IMR-90 (cell line): ENCODE results near the gene TCF7L2. TPM values are rescaled to one million over a fixed set of nuclear protein-coding genes. Genes with fewer than 3 reads are reported as not detected.

Experiments
- ATAC-seq: fragments of 200-7000 bp; cut with Tn5 transposase; 2 replicates; pipeline ENCODE4 v1.9.1; 2020; ENCODE audit warnings: low read depth, mild to moderate bottlenecking, moderate library complexity
- BruUV-seq: library from RNA; stranded (reverse); fragments of 400-500 nt; replicated peaks from 2 replicates; lab custom pipeline; 2021; lab: Mats Ljungman, UMichigan
- CTCF ChIA-PET: fragments of 300-600 bp; formaldehyde crosslinking; extraction: SDS; loops from one replicate; lab custom pipeline; 2021; ENCODE audit warnings: antibody characterized with exemption; lab: Yijun Ruan, JAX
- POLR2A ChIA-PET: fragments of 300-600 bp; sonication (Branson Sonifier 250); formaldehyde crosslinking; loops from one replicate; lab custom pipeline; 2022; ENCODE audit warnings: antibody characterized with exemption; ENCODE audit not compliant: unreplicated experiment; lab: Charles Lee
- DNase-seq: peaks from one replicate; pipeline ENCODE4 v3.0.0; 2013
- H2AFZ ChIP-seq: replicated peaks from 2 replicates; pipeline ENCODE3; 2013; ENCODE audit warnings: low read length, mild to moderate bottlenecking; ENCODE audit not compliant: poor library complexity
- H2AK5ac ChIP-seq: 2 replicates; pipeline ENCODE4 v1.6.1; 2013; ENCODE audit warnings: low read depth, low read length, inconsistent platforms
- H2AK9ac ChIP-seq: replicated peaks from 2 replicates; pipeline ENCODE3; 2013; ENCODE audit warnings: mild to moderate bottlenecking, low read depth, low read length, moderate library complexity; ENCODE audit not compliant: poor library complexity
- H2BK120ac ChIP-seq: 2 replicates; pipeline ENCODE4 v1.6.1; 2013; ENCODE audit warnings: low read depth, low read length, inconsistent platforms
- H2BK15ac ChIP-seq: 3 replicates; pipeline ENCODE4 v1.6.1; 2013; ENCODE audit warnings: low read depth, low read length, inconsistent platforms
- H2BK20ac ChIP-seq: 2 replicates; pipeline ENCODE4 v1.6.1; 2013; ENCODE audit warnings: low read depth, mild to moderate bottlenecking, inconsistent platforms, low read length, moderate library complexity
- H2BK5ac ChIP-seq: 2 replicates; pipeline ENCODE4 v1.6.1; 2013; ENCODE audit warnings: mild to moderate bottlenecking, low read depth, low read length, inconsistent platforms; ENCODE audit not compliant: poor library complexity, severe bottlenecking
- H3K14ac ChIP-seq: replicated peaks from 2 replicates; pipeline ENCODE4 v1.6.1; 2013; ENCODE audit warnings: low read depth, low read length, inconsistent platforms
- H3K18ac ChIP-seq: 2 replicates; pipeline ENCODE4 v1.6.1; 2013; ENCODE audit warnings: low read depth, low read length, control low read depth
- H3K23ac ChIP-seq: 2 replicates; pipeline ENCODE4 v1.6.1; 2013; ENCODE audit warnings: low read depth, low read length, inconsistent platforms
- H3K27ac ChIP-seq: 2 replicates; pipeline ENCODE4 v1.5.1; 2013; ENCODE audit warnings: mild to moderate bottlenecking, control low read depth, low read length; ENCODE audit not compliant: insufficient read depth
- H3K27me3 ChIP-seq: 2 replicates; pipeline ENCODE4 v1.6.1; 2013; ENCODE audit warnings: low read length; ENCODE audit not compliant: control insufficient read depth, insufficient read depth
- H3K36me3 ChIP-seq: 2 replicates; pipeline ENCODE4 v1.6.1; 2013; ENCODE audit warnings: low read length, mixed read lengths; ENCODE audit not compliant: control insufficient read depth, insufficient read depth
- H3K4ac ChIP-seq: 2 replicates; pipeline ENCODE4 v1.6.1; 2013; ENCODE audit warnings: low read depth, low read length, inconsistent platforms
- H3K4me1 ChIP-seq: 2 replicates; pipeline ENCODE4 v1.6.1; 2013; ENCODE audit warnings: low read length, mixed read lengths; ENCODE audit not compliant: control insufficient read depth, insufficient read depth
- H3K4me2 ChIP-seq: 2 replicates; pipeline ENCODE4 v1.6.1; 2013; ENCODE audit warnings: low read depth, mild to moderate bottlenecking, control low read depth, low read length, moderate library complexity
- H3K4me3 ChIP-seq: 2 replicates; pipeline ENCODE4 v1.5.1; 2013; ENCODE audit warnings: low read depth, mild to moderate bottlenecking, control low read depth, low read length, moderate library complexity; ENCODE audit not compliant: insufficient read depth
- H3K56ac ChIP-seq: 2 replicates; pipeline ENCODE4 v1.6.1; 2013; ENCODE audit warnings: low read length, inconsistent platforms; ENCODE audit not compliant: insufficient read depth; ENCODE audit errors: extremely low read depth
- H3K79me1 ChIP-seq, 2 experiments: 2 replicates each; pipeline ENCODE4 v1.6.1; 2013; ENCODE audit warnings: low read length in 2 of 2, inconsistent platforms in 1 of 2, low read depth in 1 of 2
- H3K9ac ChIP-seq: 2 replicates; pipeline ENCODE4 v1.6.1; 2013; ENCODE audit warnings: low read depth, low read length, control low read depth
- H3K9me1 ChIP-seq: 2 replicates; pipeline ENCODE4 v1.6.1; 2013; ENCODE audit warnings: low read length, inconsistent platforms; ENCODE audit not compliant: insufficient read depth
- H3K9me3 ChIP-seq: 2 replicates; pipeline ENCODE4 v1.6.1; 2013; ENCODE audit warnings: low read length; ENCODE audit not compliant: control insufficient read depth, insufficient read depth
- H4K20me1 ChIP-seq: 2 replicates; pipeline ENCODE4 v1.6.1; 2013; ENCODE audit warnings: low read length, inconsistent platforms; ENCODE audit not compliant: insufficient read depth
- H4K5ac ChIP-seq: 2 replicates; pipeline ENCODE4 v1.6.1; 2013; ENCODE audit warnings: mild to moderate bottlenecking, low read depth, low read length, control low read depth
- H4K8ac ChIP-seq, 2 experiments: 2 replicates each; pipeline ENCODE4 v1.6.1; 2013; ENCODE audit warnings: low read depth in 2 of 2, low read length in 2 of 2, control low read depth in 1 of 2, inconsistent platforms in 1 of 2
- H4K91ac ChIP-seq: 2 replicates; pipeline ENCODE4 v1.6.1; 2013; ENCODE audit warnings: low read depth, low read length, inconsistent platforms; ENCODE audit not compliant: insufficient read depth
- BHLHE40 ChIP-seq: fragments of 150-350 bp; IDR thresholded peaks from 2 replicates; pipeline ENCODE4 v1.6.1; 2016; ENCODE audit warnings: mild to moderate bottlenecking, low read depth, low read length
- NFE2L2 ChIP-seq: fragments of 150-350 bp; IDR thresholded peaks from 2 replicates; pipeline ENCODE4 v1.6.1; 2016; ENCODE audit warnings: low read depth, mild to moderate bottlenecking, low read length
- RCOR1 ChIP-seq: IDR thresholded peaks from 2 replicates; pipeline ENCODE4 v1.6.1; 2012; ENCODE audit warnings: mild to moderate bottlenecking, low read length, improper control_type of control experiment; ENCODE audit not compliant: insufficient replicate concordance
- RFX5 ChIP-seq: IDR thresholded peaks from 2 replicates; pipeline ENCODE4 v1.8.0; 2012; ENCODE audit warnings: low read depth, mild to moderate bottlenecking, low read length, moderate library complexity
- WGBS, 2 experiments: methylation state at CpG; one replicate each; pipeline versions ENCODE4 v1.1.5 to v1.1.7; 2013; ENCODE audit warnings: missing lambda C conversion rate in 2 of 2; ENCODE audit not compliant: insufficient read length in 1 of 2; ENCODE audit errors: extremely low coverage in 2 of 2; 5-methylcytosine and 5-hydroxymethylcytosine counted together
- dilution Hi-C: fragments of 300-500 bp; cut with HindIII; formaldehyde crosslinking; loops from one replicate; pipeline ENCODE4 v1.14.3; 2018; ENCODE audit warnings: low sequenced_read_pairs; ENCODE audit not compliant: unreplicated experiment
- in situ Hi-C: fragments of 300-500 bp; cut with MboI; formaldehyde crosslinking; loops from 3 replicates; pipeline ENCODE4 v1.14.3; 2019; ENCODE audit warnings: low sequenced_read_pairs, inconsistent platforms, mixed read lengths
- intact Hi-C: fragments of 100-400 bp; cut with micrococcal nuclease; formaldehyde crosslinking; loops from 2 replicates; pipeline ENCODE4 v1.10.0; 2022
- polyA plus RNA-seq, 3 experiments: library from polyadenylated mRNA; depleted of rRNA; stranded (reverse); fragments of >200 nt; gene quantifications; 2 replicates each; pipeline ENCODE4 v1.2.3, GENCODE V29; 2012; ENCODE audit warnings: low replicate concordance in 1 of 3
- total RNA-seq: library from RNA; depleted of rRNA; stranded (reverse); fragments of >200 nt; gene quantifications from 2 replicates; pipeline ENCODE4 v1.2.3, GENCODE V29; 2012
- TF ChIP-seq, protein P1 (sequence below): fragments of 150-350 bp; IDR thresholded peaks from 2 replicates; pipeline ENCODE4 v1.6.1; 2016; ENCODE audit warnings: low read depth, mild to moderate bottlenecking, low read length, moderate library complexity, borderline replicate concordance

TCF7L2 gene
- total and polyA plus RNA-seq, 2 of the 4 experiments (the other 2 are of a cell fraction), result 1.3 to 12.2 TPM

DNA sequence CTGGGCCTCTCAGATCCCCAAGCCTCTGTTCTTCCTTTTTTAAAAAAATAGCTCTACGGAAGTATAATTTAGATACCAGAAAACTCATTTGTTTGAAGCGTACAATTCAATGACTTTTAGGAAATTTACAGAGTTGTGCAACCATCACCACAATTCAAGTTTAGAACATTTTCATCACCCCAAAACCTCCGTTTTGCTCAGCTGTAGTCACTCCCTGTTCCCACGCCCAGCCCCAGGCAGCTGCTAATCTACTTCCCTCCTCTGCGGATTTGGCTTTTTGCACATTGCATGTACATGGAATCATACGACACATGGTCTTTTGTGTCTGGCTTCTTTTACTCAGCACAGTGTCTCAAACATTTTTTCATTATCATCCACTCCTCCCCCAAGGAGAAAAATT lies 229.2 kb downstream of the TCF7L2 start:
- no peak overlapping the region for H3K23ac ChIP-seq
- TF ChIP-seq BHLHE40 (no peak), RFX5 (no peak), NFE2L2 (no peak), RCOR1 (no peak)
- TF ChIP-seq, protein P1, sequence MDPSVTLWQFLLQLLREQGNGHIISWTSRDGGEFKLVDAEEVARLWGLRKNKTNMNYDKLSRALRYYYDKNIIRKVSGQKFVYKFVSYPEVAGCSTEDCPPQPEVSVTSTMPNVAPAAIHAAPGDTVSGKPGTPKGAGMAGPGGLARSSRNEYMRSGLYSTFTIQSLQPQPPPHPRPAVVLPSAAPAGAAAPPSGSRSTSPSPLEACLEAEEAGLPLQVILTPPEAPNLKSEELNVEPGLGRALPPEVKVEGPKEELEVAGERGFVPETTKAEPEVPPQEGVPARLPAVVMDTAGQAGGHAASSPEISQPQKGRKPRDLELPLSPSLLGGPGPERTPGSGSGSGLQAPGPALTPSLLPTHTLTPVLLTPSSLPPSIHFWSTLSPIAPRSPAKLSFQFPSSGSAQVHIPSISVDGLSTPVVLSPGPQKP, result no peak
- no peak overlapping the region for H4K91ac ChIP-seq
- in situ Hi-C loops (no loop called here), intact Hi-C loops (no loop called here), dilution Hi-C loops (no loop called here)
- no peaks in the 10 kb centered on the region for H3K9me1 ChIP-seq
- no peak overlapping the region for H4K8ac ChIP-seq
- no peaks in the 10 kb centered on the region for H4K20me1 ChIP-seq
- no peak for DNase-seq
- no peak overlapping the region for H2BK20ac ChIP-seq
- ChIA-PET CTCF (no interaction called here), POLR2A (no interaction called here)
- H3K4me2 ChIP-seq, result no peak overlapping the region
- H3K9ac ChIP-seq, result no peak overlapping the region
- H2BK120ac ChIP-seq, result no peak overlapping the region
- no peaks in the 10 kb centered on the region for H3K4me1 ChIP-seq
- H3K9me3 ChIP-seq, result no peaks in the 10 kb centered on the region
- H3K4me3 ChIP-seq, result no peak overlapping the region
- no peak overlapping the region for H2AFZ ChIP-seq
- WGBS, 2 experiments, result 100% methylated on average over 1 of the region's 6 CpGs; no CpG with 5 or more reads in 1 of the 2 experiments
- H3K79me1 ChIP-seq, result no peaks in the 10 kb centered on the region
- H3K36me3 ChIP-seq, result no peaks in the 10 kb centered on the region
- no peaks in the 10 kb centered on the region; the same call in 1 of the 2 replicates for H3K27me3 ChIP-seq
- no peak overlapping the region for H3K18ac ChIP-seq
- H2AK5ac ChIP-seq, result no peak overlapping the region
- H2BK5ac ChIP-seq, result no peak overlapping the region
- no peak overlapping the region for H3K27ac ChIP-seq
- H2BK15ac ChIP-seq, result no peak overlapping the region
- no peak overlapping the region for H2AK9ac ChIP-seq
- H4K5ac ChIP-seq, result no peak overlapping the region
- BruUV-seq, result no TSS peak
- no peak overlapping the region for H3K14ac ChIP-seq
- ATAC-seq, result no peak
- no peak overlapping the region for H3K56ac ChIP-seq
- no peak overlapping the region for H3K4ac ChIP-seq
